ENCODE measurements around the gene GNAQ.

GNAQ gene

GRCh38 chr9:77954666-77955015 lies 77.0 kb downstream of the GNAQ start:
- H3K27ac ChIP-seq (ENCODE audit: low read length), result no peak overlapping the region
- no peak overlapping the region for H3K4me3 ChIP-seq (ENCODE audit: low read length in 2 of 2)
- H3K36me3 ChIP-seq (ENCODE audit: control insufficient read depth in 2 of 2, insufficient read depth in 2 of 2, low read length in 2 of 2), result no peaks in the 10 kb centered on the region
- H3K9me3 ChIP-seq (ENCODE audit: control insufficient read depth in 2 of 2, low read length in 2 of 2), result no peaks in the 10 kb centered on the region
- H3K9ac ChIP-seq (ENCODE audit: low read length in 2 of 2), result no peak overlapping the region
- H3K27me3 ChIP-seq (ENCODE audit: control insufficient read depth in 1 of 2, insufficient read depth in 2 of 2, low read length in 2 of 2), result no peaks in the 10 kb centered on the region
- peaks cover 5% of the 10 kb centered on the region for H3K4me1 ChIP-seq (ENCODE audit: control insufficient read depth, insufficient read depth, low read length)

GRCh38 chr9:77954013-77954665 lies 77.5 kb downstream of the GNAQ start:
- no peaks in the 10 kb centered on the region for H3K36me3 ChIP-seq (ENCODE audit: control insufficient read depth in 2 of 2, insufficient read depth in 2 of 2, low read length in 2 of 2)
- peaks cover 8% of the 10 kb centered on the region for H3K4me1 ChIP-seq (ENCODE audit: control insufficient read depth, insufficient read depth, low read length)
- H3K27ac ChIP-seq (ENCODE audit: low read length), result no peak overlapping the region
- H3K27me3 ChIP-seq (ENCODE audit: control insufficient read depth in 1 of 2, insufficient read depth in 2 of 2, low read length in 2 of 2), result no peaks in the 10 kb centered on the region
- H3K4me3 ChIP-seq (ENCODE audit: low read length in 2 of 2), result no peak overlapping the region
- no peaks in the 10 kb centered on the region for H3K9me3 ChIP-seq (ENCODE audit: control insufficient read depth in 2 of 2, low read length in 2 of 2)
- no peak overlapping the region for H3K9ac ChIP-seq (ENCODE audit: low read length in 2 of 2)

GRCh38 chr9:77953590-77953989 lies 78.0 kb downstream of the GNAQ start:
- no peak overlapping the region for H3K27ac ChIP-seq (ENCODE audit: low read length)
- H3K36me3 ChIP-seq (ENCODE audit: control insufficient read depth in 2 of 2, insufficient read depth in 2 of 2, low read length in 2 of 2), result no peaks in the 10 kb centered on the region
- H3K9ac ChIP-seq (ENCODE audit: low read length in 2 of 2), result no peak overlapping the region
- H3K4me3 ChIP-seq (ENCODE audit: low read length in 2 of 2), result no peak overlapping the region
- no peaks in the 10 kb centered on the region for H3K27me3 ChIP-seq (ENCODE audit: control insufficient read depth in 1 of 2, insufficient read depth in 2 of 2, low read length in 2 of 2)
- H3K9me3 ChIP-seq (ENCODE audit: control insufficient read depth in 2 of 2, low read length in 2 of 2), result no peaks in the 10 kb centered on the region
- peaks cover 13% of the 10 kb centered on the region for H3K4me1 ChIP-seq (ENCODE audit: control insufficient read depth, insufficient read depth, low read length)

- H3K9ac ChIP-seq (ENCODE audit: low read length in 2 of 2), result no peak overlapping the region
- H3K27ac ChIP-seq (ENCODE audit: low read length), result no peak overlapping the region
- no peaks in the 10 kb centered on the region for H3K27me3 ChIP-seq (ENCODE audit: control insufficient read depth in 1 of 2, insufficient read depth in 2 of 2, low read length in 2 of 2)
- no peaks in the 10 kb centered on the region for H3K9me3 ChIP-seq (ENCODE audit: control insufficient read depth in 2 of 2, low read length in 2 of 2)
- no peak overlapping the region for H3K4me3 ChIP-seq (ENCODE audit: low read length in 2 of 2)
- peaks cover 19% of the 10 kb centered on the region for H3K4me1 ChIP-seq (ENCODE audit: control insufficient read depth, insufficient read depth, low read length)
- no peaks in the 10 kb centered on the region for H3K36me3 ChIP-seq (ENCODE audit: control insufficient read depth in 2 of 2, insufficient read depth in 2 of 2, low read length in 2 of 2)
These were observed 78.8 kb downstream of the GNAQ start for GRCh38 chr9:77952635-77953328.

GRCh38 chr9:77951369-77951768 lies 80.2 kb downstream of the GNAQ start:
- Histone ChIP-seq H3K27me3 (ENCODE audit: control insufficient read depth in 1 of 2, insufficient read depth in 2 of 2, low read length in 2 of 2) (no peaks in the 10 kb centered on the region), H3K9me3 (ENCODE audit: control insufficient read depth in 2 of 2, low read length in 2 of 2) (no peaks in the 10 kb centered on the region), H3K9ac (ENCODE audit: low read length in 2 of 2) (no peak overlapping the region), H3K27ac (ENCODE audit: low read length) (no peak overlapping the region), H3K4me3 (ENCODE audit: low read length in 2 of 2) (no peak overlapping the region), H3K36me3 (ENCODE audit: control insufficient read depth in 2 of 2, insufficient read depth in 2 of 2, low read length in 2 of 2) (no peaks in the 10 kb centered on the region), H3K4me1 (ENCODE audit: control insufficient read depth, insufficient read depth, low read length) (peaks cover 31% of the 10 kb centered on the region)

GRCh38 chr9:77949751-77950436 lies 81.7 kb downstream of the GNAQ start:
- Histone ChIP-seq H3K4me3 (ENCODE audit: low read length in 2 of 2) (no peak overlapping the region), H3K27me3 (ENCODE audit: control insufficient read depth in 1 of 2, insufficient read depth in 2 of 2, low read length in 2 of 2) (no peaks in the 10 kb centered on the region), H3K9ac (ENCODE audit: low read length in 2 of 2) (no peak overlapping the region), H3K27ac (ENCODE audit: low read length) (no peak overlapping the region), H3K36me3 (ENCODE audit: control insufficient read depth in 2 of 2, insufficient read depth in 2 of 2, low read length in 2 of 2) (no peaks in the 10 kb centered on the region), H3K4me1 (ENCODE audit: control insufficient read depth, insufficient read depth, low read length) (peaks cover 34% of the 10 kb centered on the region), H3K9me3 (ENCODE audit: control insufficient read depth in 2 of 2, low read length in 2 of 2) (no peaks in the 10 kb centered on the region)

- Histone ChIP-seq H3K4me3 (ENCODE audit: low read length in 2 of 2) (no peak overlapping the region), H3K9me3 (ENCODE audit: control insufficient read depth in 2 of 2, low read length in 2 of 2) (no peaks in the 10 kb centered on the region), H3K27me3 (ENCODE audit: control insufficient read depth in 1 of 2, insufficient read depth in 2 of 2, low read length in 2 of 2) (no peaks in the 10 kb centered on the region), H3K9ac (ENCODE audit: low read length in 2 of 2) (peak overlapping the region in 1 of 2 donors; percentile 5), H3K4me1 (ENCODE audit: control insufficient read depth, insufficient read depth, low read length) (peaks cover 28% of the 10 kb centered on the region), H3K36me3 (ENCODE audit: control insufficient read depth in 2 of 2, insufficient read depth in 2 of 2, low read length in 2 of 2) (no peaks in the 10 kb centered on the region), H3K27ac (ENCODE audit: low read length) (no peak overlapping the region)
These were observed 84.0 kb downstream of the GNAQ start for GRCh38 chr9:77947651-77948050.

GRCh38 chr9:77946969-77947620 lies 84.5 kb downstream of the GNAQ start:
- no peaks in the 10 kb centered on the region for H3K27me3 ChIP-seq (ENCODE audit: control insufficient read depth in 1 of 2, insufficient read depth in 2 of 2, low read length in 2 of 2)
- H3K36me3 ChIP-seq (ENCODE audit: control insufficient read depth in 2 of 2, insufficient read depth in 2 of 2, low read length in 2 of 2), result no peaks in the 10 kb centered on the region
- peaks cover 28% of the 10 kb centered on the region for H3K4me1 ChIP-seq (ENCODE audit: control insufficient read depth, insufficient read depth, low read length)
- no peaks in the 10 kb centered on the region for H3K9me3 ChIP-seq (ENCODE audit: control insufficient read depth in 2 of 2, low read length in 2 of 2)
- peak overlapping the region in 1 of 2 donors; percentile 36 for H3K4me3 ChIP-seq (ENCODE audit: low read length in 2 of 2)
- peak overlapping the region in 1 of 2 donors; percentile 5 for H3K9ac ChIP-seq (ENCODE audit: low read length in 2 of 2)
- H3K27ac ChIP-seq (ENCODE audit: low read length), result no peak overlapping the region

- Histone ChIP-seq H3K36me3 (ENCODE audit: control insufficient read depth in 2 of 2, insufficient read depth in 2 of 2, low read length in 2 of 2) (no peaks in the 10 kb centered on the region), H3K4me1 (ENCODE audit: control insufficient read depth, insufficient read depth, low read length) (peaks cover 28% of the 10 kb centered on the region), H3K4me3 (ENCODE audit: low read length in 2 of 2) (no peak overlapping the region), H3K27me3 (ENCODE audit: control insufficient read depth in 1 of 2, insufficient read depth in 2 of 2, low read length in 2 of 2) (no peaks in the 10 kb centered on the region), H3K9me3 (ENCODE audit: control insufficient read depth in 2 of 2, low read length in 2 of 2) (no peaks in the 10 kb centered on the region), H3K27ac (ENCODE audit: low read length) (no peak overlapping the region), H3K9ac (ENCODE audit: low read length in 2 of 2) (no peak overlapping the region)
These were observed 85.3 kb downstream of the GNAQ start for GRCh38 chr9:77946296-77946695.

GRCh38 chr9:77945798-77946197 lies 85.8 kb downstream of the GNAQ start:
- H3K9ac ChIP-seq (ENCODE audit: low read length in 2 of 2), result no peak overlapping the region
- no peak overlapping the region for H3K4me3 ChIP-seq (ENCODE audit: low read length in 2 of 2)
- no peaks in the 10 kb centered on the region for H3K27me3 ChIP-seq (ENCODE audit: control insufficient read depth in 1 of 2, insufficient read depth in 2 of 2, low read length in 2 of 2)
- peaks cover 28% of the 10 kb centered on the region for H3K4me1 ChIP-seq (ENCODE audit: control insufficient read depth, insufficient read depth, low read length)
- no peaks in the 10 kb centered on the region for H3K9me3 ChIP-seq (ENCODE audit: control insufficient read depth in 2 of 2, low read length in 2 of 2)
- H3K36me3 ChIP-seq (ENCODE audit: control insufficient read depth in 2 of 2, insufficient read depth in 2 of 2, low read length in 2 of 2), result no peaks in the 10 kb centered on the region
- H3K27ac ChIP-seq (ENCODE audit: low read length), result no peak overlapping the region
